SK-N-SH treated with all-trans-retinoic acid at 6 μM for 48 hours (cell line): ENCODE measurements around the gene LMAN1L.
A peak's percentile ranks its signal among the peaks of the same experiment; 100 is the strongest.

Source experiments
- ATAC-seq: fragments of 200-7000 bp; cut with Tn5 transposase; 3 replicates; pipeline ENCODE4 v1.9.1; 2020; ENCODE audit warnings: mild to moderate bottlenecking, moderate library complexity
- ARNTL ChIP-seq: fragments of 450-650 bp; formaldehyde crosslinking; IDR thresholded peaks from 2 replicates; pipeline ENCODE4 v1.5.0; 2020; ENCODE audit warnings: low read depth, mild to moderate bottlenecking, moderate library complexity, borderline replicate concordance
- BACH2 ChIP-seq: fragments of 250-450 bp; sonication (Bioruptor Pico); IDR thresholded peaks from 2 replicates; pipeline ENCODE4 v1.9.0; 2021; ENCODE audit warnings: mild to moderate bottlenecking, borderline replicate concordance
- CSDC2 ChIP-seq: fragments of 250-450 bp; sonication (Bioruptor Pico); IDR thresholded peaks from 2 replicates; pipeline ENCODE4 v1.5.0; 2020; ENCODE audit warnings: mild to moderate bottlenecking, moderate library complexity
- ESRRG ChIP-seq: fragments of 250-450 bp; sonication (Bioruptor Pico); IDR thresholded peaks from 2 replicates; pipeline ENCODE4 v1.6.1; 2021; ENCODE audit warnings: mild to moderate bottlenecking
- GLIS3 ChIP-seq: fragments of 250-450 bp; sonication (Bioruptor Pico); IDR thresholded peaks from 2 replicates; pipeline ENCODE4 v1.5.0; 2020; ENCODE audit warnings: mild to moderate bottlenecking, moderate library complexity
- OSR1 ChIP-seq: fragments of 250-450 bp; sonication (Bioruptor Pico); IDR thresholded peaks from 2 replicates; pipeline ENCODE4 v1.8.0; 2022; ENCODE audit warnings: moderate library complexity, mild to moderate bottlenecking, inconsistent platforms
- PPARA ChIP-seq: fragments of 250-450 bp; sonication (Bioruptor Pico); IDR thresholded peaks from 2 replicates; pipeline ENCODE4 v1.5.0; 2020; ENCODE audit warnings: mild to moderate bottlenecking, borderline replicate concordance
- RARB ChIP-seq: fragments of 250-450 bp; sonication (Bioruptor Pico); IDR thresholded peaks from 2 replicates; pipeline ENCODE4 v1.8.0; 2021; ENCODE audit warnings: mild to moderate bottlenecking, moderate library complexity
- SNAI2 ChIP-seq: fragments of 250-450 bp; sonication (Bioruptor Pico); IDR thresholded peaks from 2 replicates; pipeline ENCODE4 v1.5.0; 2020; ENCODE audit warnings: mild to moderate bottlenecking, moderate library complexity
- TCF4 ChIP-seq: fragments of 250-450 bp; sonication (Bioruptor Pico); IDR thresholded peaks from 2 replicates; pipeline ENCODE4 v1.8.0; 2021; ENCODE audit warnings: mild to moderate bottlenecking, moderate library complexity, borderline replicate concordance
- TOX ChIP-seq: fragments of 250-450 bp; sonication (Bioruptor Pico); IDR thresholded peaks from 2 replicates; pipeline ENCODE4 v1.8.0; 2021; ENCODE audit warnings: mild to moderate bottlenecking, moderate library complexity, borderline replicate concordance
- ZC3H10 ChIP-seq: fragments of 250-450 bp; sonication (Bioruptor Pico); IDR thresholded peaks from 2 replicates; pipeline ENCODE4 v1.5.1; 2021; ENCODE audit warnings: mild to moderate bottlenecking, moderate library complexity
- ZFP3 ChIP-seq: fragments of 250-450 bp; sonication (Bioruptor Pico); IDR thresholded peaks from 2 replicates; pipeline ENCODE4 v1.5.0; 2020; ENCODE audit warnings: mild to moderate bottlenecking, moderate library complexity
- ZFP30 ChIP-seq: fragments of 450-650 bp; formaldehyde crosslinking; IDR thresholded peaks from 2 replicates; pipeline ENCODE4 v1.5.0; 2022; ENCODE audit warnings: mild to moderate bottlenecking, moderate library complexity
- ZNF70 ChIP-seq: fragments of 450-650 bp; formaldehyde crosslinking; IDR thresholded peaks from 2 replicates; pipeline ENCODE4 v1.5.0; 2020; ENCODE audit warnings: mild to moderate bottlenecking, moderate library complexity
- ZNF8 ChIP-seq: fragments of 450-650 bp; formaldehyde crosslinking; IDR thresholded peaks from 2 replicates; pipeline ENCODE4 v1.5.0; 2020; ENCODE audit warnings: mild to moderate bottlenecking, moderate library complexity
- TF ChIP-seq, protein P1 (sequence below): fragments of 250-450 bp; sonication (Bioruptor Pico); IDR thresholded peaks from 2 replicates; pipeline ENCODE4 v1.5.1; 2020; ENCODE audit warnings: low read depth, mild to moderate bottlenecking, moderate library complexity
- TF ChIP-seq, protein P2 (sequence below): fragments of 250-450 bp; sonication (Bioruptor Pico); IDR thresholded peaks from 2 replicates; pipeline ENCODE4 v1.5.0; 2020; ENCODE audit warnings: mild to moderate bottlenecking, moderate library complexity
- TF ChIP-seq, protein P3 (sequence below): fragments of 250-450 bp; sonication (Bioruptor Pico); IDR thresholded peaks from 2 replicates; pipeline ENCODE4 v1.8.0; 2020; ENCODE audit warnings: mild to moderate bottlenecking, moderate library complexity, borderline replicate concordance
- TF ChIP-seq, protein P4 (sequence below): fragments of 250-450 bp; sonication (Bioruptor Pico); IDR thresholded peaks from 2 replicates; pipeline ENCODE4 v1.5.1; 2021; ENCODE audit warnings: mild to moderate bottlenecking, moderate library complexity
- TF ChIP-seq, protein P5 (sequence below): fragments of 250-450 bp; sonication (Bioruptor Pico); IDR thresholded peaks from 2 replicates; pipeline ENCODE4 v1.8.0; 2021; ENCODE audit warnings: low read depth, mild to moderate bottlenecking, moderate library complexity, borderline replicate concordance

LMAN1L gene

DNA sequence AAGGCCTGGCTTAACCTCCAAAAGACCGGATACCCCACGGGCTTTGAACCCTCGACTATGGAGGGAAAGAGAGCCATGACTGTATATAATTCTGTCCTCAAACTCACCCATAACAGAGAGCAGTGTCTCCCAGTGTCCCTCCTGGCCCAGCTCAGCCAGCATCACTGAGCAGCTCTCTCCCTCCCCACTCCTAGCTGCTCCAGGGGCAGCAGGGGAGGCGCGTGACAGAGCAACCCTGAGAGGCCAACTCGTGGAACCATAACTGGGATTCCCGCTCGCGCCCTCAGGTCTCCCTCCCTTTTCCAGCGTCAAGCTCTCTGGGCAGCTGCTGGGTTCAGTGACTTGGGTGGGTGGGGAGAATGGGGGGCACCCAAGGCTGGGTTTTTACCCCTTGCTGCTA lies 13.2 kb downstream of the LMAN1L start:
- TF ChIP-seq, protein P1, sequence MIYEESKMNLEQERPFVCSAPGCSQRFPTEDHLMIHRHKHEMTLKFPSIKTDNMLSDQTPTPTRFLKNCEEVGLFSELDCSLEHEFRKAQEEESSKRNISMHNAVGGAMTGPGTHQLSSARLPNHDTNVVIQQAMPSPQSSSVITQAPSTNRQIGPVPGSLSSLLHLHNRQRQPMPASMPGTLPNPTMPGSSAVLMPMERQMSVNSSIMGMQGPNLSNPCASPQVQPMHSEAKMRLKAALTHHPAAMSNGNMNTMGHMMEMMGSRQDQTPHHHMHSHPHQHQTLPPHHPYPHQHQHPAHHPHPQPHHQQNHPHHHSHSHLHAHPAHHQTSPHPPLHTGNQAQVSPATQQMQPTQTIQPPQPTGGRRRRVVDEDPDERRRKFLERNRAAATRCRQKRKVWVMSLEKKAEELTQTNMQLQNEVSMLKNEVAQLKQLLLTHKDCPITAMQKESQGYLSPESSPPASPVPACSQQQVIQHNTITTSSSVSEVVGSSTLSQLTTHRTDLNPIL (CRISPR knock-in tag) = no peak
- no peak for ATAC-seq

DNA sequence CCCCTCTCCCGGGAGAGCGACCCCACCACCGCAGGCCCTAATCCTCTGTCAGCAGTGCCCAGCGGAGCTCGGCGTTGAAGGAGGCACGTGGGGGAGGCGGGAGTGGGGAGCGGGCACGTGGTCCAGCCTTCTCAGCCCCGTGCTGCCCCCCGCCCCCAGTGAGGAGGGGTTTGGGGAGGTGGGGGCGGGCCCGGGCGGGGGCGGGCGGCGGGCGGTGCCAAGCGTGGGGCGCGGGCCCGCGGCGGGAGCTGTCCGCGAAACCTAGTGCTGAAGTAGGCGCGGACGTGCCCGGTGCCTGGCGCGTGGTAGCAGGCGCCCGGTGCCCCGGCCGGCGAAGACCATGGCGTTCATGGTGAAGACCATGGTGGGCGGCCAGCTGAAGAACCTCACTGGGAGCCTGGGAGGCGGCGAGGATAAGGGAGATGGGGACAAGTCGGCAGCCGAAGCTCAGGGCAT lies 13.8 kb downstream of the LMAN1L start, which contains the start of gene CPLX3:
CPLX3 (plus strand) TSS at position 264 of the 456 bp plus-strand sequence; CDS start at position 341, 77 bp downstream.
- TF ChIP-seq, protein P2, sequence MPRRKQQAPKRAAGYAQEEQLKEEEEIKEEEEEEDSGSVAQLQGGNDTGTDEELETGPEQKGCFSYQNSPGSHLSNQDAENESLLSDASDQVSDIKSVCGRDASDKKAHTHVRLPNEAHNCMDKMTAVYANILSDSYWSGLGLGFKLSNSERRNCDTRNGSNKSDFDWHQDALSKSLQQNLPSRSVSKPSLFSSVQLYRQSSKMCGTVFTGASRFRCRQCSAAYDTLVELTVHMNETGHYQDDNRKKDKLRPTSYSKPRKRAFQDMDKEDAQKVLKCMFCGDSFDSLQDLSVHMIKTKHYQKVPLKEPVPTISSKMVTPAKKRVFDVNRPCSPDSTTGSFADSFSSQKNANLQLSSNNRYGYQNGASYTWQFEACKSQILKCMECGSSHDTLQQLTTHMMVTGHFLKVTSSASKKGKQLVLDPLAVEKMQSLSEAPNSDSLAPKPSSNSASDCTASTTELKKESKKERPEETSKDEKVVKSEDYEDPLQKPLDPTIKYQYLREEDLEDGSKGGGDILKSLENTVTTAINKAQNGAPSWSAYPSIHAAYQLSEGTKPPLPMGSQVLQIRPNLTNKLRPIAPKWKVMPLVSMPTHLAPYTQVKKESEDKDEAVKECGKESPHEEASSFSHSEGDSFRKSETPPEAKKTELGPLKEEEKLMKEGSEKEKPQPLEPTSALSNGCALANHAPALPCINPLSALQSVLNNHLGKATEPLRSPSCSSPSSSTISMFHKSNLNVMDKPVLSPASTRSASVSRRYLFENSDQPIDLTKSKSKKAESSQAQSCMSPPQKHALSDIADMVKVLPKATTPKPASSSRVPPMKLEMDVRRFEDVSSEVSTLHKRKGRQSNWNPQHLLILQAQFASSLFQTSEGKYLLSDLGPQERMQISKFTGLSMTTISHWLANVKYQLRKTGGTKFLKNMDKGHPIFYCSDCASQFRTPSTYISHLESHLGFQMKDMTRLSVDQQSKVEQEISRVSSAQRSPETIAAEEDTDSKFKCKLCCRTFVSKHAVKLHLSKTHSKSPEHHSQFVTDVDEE (CRISPR knock-in tag) = no peak
- TF ChIP-seq ZNF70 (no peak), CSDC2 (no peak), BACH2 (CRISPR knock-in tag) (no peak), ZFP30 (CRISPR knock-in tag) (no peak), PPARA (CRISPR knock-in tag) (no peak), RARB (CRISPR knock-in tag) (no peak), ESRRG (no peak), ZFP3 (CRISPR knock-in tag) (no peak), SNAI2 (CRISPR knock-in tag) (no peak), ZC3H10 (CRISPR knock-in tag) (no peak), TCF4 (CRISPR knock-in tag) (no peak), ZNF8 (no peak), ARNTL (no peak)
- TF ChIP-seq, protein P3, sequence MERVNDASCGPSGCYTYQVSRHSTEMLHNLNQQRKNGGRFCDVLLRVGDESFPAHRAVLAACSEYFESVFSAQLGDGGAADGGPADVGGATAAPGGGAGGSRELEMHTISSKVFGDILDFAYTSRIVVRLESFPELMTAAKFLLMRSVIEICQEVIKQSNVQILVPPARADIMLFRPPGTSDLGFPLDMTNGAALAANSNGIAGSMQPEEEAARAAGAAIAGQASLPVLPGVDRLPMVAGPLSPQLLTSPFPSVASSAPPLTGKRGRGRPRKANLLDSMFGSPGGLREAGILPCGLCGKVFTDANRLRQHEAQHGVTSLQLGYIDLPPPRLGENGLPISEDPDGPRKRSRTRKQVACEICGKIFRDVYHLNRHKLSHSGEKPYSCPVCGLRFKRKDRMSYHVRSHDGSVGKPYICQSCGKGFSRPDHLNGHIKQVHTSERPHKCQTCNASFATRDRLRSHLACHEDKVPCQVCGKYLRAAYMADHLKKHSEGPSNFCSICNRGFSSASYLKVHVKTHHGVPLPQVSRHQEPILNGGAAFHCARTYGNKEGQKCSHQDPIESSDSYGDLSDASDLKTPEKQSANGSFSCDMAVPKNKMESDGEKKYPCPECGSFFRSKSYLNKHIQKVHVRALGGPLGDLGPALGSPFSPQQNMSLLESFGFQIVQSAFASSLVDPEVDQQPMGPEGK (CRISPR knock-in tag) = no peak
- TF ChIP-seq, protein P4, sequence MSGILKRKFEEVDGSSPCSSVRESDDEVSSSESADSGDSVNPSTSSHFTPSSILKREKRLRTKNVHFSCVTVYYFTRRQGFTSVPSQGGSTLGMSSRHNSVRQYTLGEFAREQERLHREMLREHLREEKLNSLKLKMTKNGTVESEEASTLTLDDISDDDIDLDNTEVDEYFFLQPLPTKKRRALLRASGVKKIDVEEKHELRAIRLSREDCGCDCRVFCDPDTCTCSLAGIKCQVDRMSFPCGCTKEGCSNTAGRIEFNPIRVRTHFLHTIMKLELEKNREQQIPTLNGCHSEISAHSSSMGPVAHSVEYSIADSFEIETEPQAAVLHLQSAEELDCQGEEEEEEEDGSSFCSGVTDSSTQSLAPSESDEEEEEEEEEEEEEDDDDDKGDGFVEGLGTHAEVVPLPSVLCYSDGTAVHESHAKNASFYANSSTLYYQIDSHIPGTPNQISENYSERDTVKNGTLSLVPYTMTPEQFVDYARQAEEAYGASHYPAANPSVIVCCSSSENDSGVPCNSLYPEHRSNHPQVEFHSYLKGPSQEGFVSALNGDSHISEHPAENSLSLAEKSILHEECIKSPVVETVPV (CRISPR knock-in tag) = no peak
- TF ChIP-seq, protein P5, sequence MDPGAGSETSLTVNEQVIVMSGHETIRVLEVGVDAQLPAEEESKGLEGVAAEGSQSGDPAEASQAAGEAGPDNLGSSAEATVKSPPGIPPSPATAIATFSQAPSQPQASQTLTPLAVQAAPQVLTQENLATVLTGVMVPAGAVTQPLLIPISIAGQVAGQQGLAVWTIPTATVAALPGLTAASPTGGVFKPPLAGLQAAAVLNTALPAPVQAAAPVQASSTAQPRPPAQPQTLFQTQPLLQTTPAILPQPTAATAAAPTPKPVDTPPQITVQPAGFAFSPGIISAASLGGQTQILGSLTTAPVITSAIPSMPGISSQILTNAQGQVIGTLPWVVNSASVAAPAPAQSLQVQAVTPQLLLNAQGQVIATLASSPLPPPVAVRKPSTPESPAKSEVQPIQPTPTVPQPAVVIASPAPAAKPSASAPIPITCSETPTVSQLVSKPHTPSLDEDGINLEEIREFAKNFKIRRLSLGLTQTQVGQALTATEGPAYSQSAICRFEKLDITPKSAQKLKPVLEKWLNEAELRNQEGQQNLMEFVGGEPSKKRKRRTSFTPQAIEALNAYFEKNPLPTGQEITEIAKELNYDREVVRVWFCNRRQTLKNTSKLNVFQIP (CRISPR knock-in tag) = no peak
- TF ChIP-seq, protein P1 (CRISPR knock-in tag) = no peak
- ATAC-seq = peak; percentile 49

DNA sequence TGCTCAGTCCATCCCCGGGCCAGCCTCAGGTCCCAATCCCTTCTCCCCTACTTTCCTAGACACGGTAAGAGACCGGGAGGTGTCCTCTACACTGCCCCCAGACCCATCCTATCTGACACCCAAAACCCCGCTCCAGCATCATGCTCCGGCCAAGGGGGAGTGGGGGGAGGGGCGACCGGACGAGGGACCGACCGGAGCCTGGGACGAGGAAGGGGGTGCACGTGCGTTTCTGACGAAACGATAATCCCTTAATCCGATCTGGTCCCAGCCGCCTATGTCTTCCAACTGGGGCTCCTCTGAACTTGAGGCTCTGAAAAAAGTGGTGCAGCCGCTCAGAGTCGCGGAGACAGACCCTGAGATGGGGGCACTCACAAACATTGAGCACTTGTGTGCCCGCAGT lies 14.3 kb downstream of the LMAN1L start:
- no peak for ATAC-seq
- TF ChIP-seq, protein P4 (CRISPR knock-in tag) = no peak
- TF ChIP-seq ZC3H10 (CRISPR knock-in tag) (no peak), GLIS3 (CRISPR knock-in tag) (no peak), TOX (CRISPR knock-in tag) (no peak), BACH2 (CRISPR knock-in tag) (no peak), OSR1 (CRISPR knock-in tag) (no peak), RARB (CRISPR knock-in tag) (no peak)
- TF ChIP-seq, protein P1 (CRISPR knock-in tag) = no peak
- TF ChIP-seq, protein P2 (CRISPR knock-in tag) = no peak
